Activated CD4-positive, CD25-positive, alpha-beta regulatory T cell (primary cell): ENCODE data around the gene SPIRE2.
"Not testable (repeated sequence)": the region's sequence is repeated elsewhere in the genome, so short reads cannot be mapped to it uniquely, and the experiment has no call there.

Source experiments
- DNase-seq, 4 experiments: peaks; one replicate each; lab custom pipeline; 2025; lab: John Stamatoyannopoulos, UW

SPIRE2 gene

DNA sequence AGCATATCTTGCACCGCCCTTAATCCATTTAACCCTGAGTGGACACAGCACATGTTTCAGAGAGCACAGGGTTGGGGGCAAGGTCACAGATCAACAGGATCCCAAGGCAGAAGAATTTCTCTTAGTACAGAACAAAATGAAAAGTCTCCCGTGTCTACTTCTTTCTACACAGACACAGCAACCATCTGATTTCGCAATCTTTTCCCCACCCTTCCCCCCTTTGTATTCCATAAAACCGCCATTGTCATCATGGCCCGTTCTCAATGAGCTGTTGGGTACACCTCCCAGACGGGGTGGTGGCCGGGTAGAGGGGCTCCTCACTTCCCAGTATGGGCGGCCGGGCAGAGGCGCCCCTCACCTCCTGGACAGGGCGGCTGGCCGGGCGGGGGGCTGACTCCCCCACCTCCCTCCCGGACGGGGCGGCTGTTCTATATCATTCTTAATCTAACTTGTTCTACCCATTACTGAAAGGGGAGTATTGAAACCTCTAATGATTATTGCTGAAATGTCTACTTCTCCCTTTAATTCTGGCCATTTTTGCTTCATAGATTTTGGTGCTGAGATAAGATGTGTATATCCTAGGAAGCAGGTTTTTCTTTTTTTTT, 21.6 kb upstream of the SPIRE2 start:
- not testable (repeated sequence) for DNase-seq

DNA sequence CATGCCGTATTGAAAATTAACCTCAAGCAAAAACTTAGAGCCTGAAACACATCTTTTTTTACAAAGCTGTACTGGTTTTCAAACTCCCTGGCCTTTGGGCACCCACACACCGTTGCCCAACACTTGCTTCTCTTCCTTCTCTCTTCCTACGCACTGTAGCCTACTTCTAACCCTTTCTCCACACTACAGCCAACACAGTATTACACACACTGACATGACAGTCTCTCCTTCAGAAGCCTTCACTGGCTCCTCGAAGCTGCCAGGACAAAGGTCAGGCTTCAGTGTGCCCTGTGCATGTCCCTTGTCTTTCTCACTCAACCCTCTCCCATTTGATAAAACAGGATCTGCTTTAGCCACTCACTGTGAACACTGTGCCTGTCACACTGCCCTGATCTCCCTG, 19.8 kb upstream of the SPIRE2 start:
- no peak for DNase-seq

DNA sequence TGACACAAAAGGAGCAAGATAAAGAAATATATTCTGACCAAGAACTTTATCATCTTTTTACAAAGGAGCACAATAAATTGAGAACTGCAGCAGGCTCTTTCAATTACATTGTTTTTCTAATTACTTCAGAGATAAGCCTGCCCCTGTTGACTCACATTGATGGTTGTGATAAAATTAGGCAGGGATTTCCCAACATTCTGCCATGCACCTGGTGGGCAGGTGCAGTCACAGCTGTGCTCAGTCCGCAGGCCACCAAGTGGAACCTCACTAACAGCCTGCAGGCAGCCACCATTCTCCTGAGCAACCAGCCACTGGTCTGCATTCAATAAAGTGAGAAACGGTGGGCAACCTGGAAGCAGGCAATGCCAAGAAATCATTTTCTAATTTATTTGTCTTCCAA, 17.0 kb upstream of the SPIRE2 start:
- no peak for DNase-seq

DNA sequence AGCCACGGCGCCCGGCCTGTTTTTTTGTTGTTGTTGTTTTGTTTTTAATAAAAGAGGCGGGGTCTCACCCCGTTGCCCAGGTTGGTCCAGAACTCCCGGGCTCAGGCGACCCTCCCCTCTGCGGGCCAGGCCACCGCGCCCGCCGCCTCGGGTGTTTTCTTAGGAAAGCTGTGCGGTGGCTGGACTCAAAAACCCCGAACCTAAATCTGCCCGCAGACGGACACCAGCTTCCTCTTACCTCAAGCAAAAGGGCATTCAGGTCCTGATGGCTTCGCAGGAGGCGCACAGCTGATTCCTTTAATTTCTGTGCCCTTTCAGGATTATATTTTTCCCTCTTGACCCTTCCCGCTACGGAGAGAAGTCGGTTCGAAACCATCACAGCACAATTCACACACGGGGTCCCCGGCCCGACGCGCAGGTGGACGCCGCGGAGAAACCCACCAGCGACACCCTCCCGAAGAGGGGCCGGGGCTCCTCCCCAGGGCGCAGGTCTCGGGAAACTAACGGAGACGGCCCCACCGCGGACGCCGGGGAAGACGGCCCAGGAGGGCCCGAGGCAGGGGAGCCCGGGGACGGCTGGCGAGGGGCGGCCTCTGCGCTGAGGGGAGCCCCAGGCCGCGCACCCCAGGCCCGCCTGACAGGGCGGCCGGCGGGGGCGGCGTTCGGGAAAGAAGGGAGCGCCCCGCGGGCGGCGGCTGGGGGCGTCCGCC, 12.5 kb upstream of the SPIRE2 start:
- no peak for DNase-seq

DNA sequence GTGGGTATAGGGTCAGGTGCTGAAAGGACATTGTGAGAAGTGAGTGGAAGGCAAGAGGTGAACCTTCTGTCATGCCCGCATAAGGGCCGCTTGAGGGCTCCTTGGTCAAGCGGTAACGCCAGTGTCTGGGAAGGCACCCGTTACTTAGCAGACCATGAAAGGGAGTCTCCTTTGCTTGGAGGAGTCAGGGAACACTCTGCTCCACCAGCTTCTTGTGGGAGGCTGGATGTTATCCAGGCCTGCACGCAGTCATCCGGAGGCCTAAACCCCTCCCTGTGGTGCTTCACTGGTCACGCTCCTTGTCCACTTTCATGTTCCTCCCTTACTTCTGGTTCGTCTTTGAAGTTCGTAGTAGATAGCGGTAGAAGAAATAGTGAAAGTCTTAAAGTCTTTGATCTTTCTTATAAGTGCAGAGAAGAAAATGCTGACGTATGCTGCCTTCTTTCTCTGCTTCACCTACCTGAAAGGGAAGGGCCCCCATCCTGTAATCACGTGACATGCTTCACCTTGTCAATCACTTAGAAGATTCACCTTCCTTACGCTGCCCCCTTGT, 9.3 kb upstream of the SPIRE2 start:
- DNase-seq = not testable (repeated sequence)

DNA sequence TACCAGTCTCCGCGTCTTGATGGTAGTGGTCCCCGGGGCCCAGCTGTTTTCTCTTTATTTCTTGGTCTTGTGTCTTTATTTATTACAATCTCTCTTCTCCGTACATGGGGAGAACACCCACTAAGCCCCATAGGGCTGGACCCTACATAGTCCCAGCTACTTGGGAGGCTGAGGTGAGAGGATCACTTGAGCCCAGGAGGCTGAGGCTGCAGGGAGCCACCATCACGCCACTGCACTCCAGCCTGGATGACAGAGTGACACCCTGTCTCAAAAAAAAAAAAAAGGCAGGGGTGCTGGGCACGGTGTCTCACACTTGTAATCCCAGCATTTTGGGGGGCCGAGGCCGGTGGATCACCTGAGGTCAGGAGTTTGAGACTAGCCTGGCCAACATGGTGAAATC, 8.8 kb upstream of the SPIRE2 start:
- not testable (repeated sequence) for DNase-seq

DNA sequence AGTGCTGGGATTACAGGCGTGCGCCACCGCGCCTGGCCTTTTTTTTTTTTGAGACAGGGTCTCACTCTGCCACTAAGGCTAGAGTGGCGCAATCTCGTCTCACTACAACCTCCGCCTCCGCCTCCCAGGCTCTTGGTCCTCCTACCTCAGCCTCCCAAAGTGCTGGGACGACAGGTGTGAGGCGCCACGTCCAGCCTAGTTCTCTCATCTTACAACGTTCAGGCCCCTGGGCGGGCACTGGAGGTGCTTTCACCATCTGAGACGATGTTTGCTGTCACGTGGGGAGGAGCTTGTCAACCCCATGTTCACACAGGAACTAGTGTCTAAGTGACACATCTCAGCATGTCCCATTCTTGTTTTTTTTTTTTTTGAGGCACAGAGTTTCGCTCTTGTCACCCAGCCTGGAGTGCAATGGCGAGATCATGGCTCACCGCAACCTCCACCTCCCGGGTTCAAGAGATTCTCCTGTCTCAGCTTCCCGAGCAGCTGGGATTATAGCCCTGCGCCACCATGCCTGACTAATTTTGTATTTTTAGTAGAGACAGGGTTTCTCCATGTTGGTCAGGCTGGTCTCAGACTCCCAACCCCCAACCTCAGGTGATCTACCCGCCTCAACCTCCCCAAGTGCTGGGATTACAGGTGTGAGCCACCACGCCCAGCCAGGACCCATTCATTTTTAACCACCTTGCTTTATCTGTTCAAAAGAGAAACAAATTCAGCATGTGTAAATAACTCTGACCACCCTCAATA, 6.7 kb upstream of the SPIRE2 start:
- no peak for DNase-seq

DNA sequence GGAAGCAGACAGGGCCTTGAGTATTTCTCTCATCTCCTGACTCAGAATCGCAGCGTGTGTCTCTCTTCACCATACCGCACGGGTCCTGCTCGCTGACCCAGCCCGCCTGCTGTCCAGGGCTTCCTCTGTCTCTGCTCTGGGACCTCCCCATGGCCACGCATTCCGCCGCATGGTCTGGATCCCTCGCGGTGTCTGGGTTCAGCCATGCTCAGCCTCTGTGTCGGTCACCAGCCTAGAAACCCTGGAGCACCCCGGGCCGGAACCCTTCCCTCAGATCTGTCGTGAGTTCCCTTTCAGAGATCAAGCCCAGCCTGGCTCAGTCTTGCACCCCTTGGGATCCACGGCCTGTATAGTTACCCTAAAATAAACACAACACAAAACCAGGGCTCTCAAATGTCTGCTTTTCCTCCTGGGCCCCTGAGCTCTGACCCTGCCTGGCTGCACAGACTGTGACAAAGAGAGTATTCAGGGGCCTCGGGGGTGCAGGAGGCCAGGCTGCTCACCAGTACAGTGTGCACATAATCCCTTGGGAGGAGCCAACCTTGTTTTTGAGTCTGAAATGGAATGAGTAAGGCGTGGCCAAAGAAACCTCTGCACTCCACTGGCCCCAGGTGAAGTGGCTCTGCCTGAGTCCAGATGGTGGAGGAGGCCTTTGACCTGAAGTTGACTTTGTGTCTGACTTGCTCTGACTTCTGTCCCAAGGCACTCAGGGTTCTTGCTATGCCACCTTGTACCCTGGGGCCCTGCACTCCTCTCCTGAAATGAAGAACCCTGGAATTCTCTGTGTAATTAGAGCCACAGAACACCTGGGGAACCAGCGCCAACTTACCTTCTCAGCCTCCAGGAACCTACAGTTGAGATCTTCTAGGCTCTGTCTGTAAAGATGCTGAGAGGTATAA, 5.8 kb upstream of the SPIRE2 start:
- no peak for DNase-seq

DNA sequence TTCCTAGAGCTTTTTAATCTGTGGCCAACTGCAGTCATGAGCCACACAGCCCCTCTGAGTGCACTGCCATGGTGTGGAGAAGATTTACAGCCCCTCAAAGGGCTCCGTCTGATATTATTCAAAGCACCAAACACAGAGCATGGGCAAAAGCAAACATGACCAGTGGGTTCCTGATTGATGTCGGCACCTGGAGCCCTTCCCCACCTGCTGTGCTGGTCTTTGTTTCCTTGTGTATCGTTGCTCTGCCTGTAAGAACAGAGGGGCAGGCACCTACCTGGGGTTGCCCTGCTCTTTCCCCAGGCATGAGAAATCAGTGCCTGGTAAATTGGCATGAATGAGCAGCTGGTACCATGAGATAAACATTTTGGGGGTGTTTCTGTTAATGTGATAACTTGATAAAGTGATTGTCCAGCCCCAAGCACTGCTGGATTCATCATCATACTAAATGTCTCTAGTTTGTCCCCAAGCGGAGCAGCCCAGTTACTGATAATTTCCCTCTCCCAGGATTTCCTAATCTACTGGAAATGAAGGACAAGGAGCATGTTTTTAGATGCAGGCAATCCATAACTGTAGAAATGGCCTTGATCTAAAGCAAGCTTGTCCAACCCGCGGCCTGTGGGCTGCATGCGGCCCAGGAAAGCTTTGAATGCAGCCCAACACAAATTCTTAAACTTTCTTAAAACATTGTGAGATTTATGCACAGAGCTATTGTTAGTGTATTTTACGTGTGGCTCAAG, 5.0 kb upstream of the SPIRE2 start:
- no peak for DNase-seq

DNA sequence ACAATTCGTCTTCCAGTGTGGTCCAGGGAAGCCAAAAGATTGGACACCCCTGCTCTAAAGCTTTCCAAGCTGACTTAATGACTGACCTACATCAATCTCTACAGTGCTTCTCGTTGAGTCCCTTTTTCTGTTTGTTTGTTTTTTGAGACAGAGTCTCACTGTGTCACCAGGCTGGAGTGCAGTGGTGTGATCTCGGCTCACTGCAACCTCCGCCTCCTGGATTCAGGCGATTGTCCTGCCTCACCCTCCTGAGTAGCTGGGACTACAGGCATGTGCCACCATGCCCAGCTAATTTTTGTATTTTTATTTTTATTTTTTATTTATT, 4.5 kb upstream of the SPIRE2 start:
- not testable (repeated sequence) for DNase-seq

DNA sequence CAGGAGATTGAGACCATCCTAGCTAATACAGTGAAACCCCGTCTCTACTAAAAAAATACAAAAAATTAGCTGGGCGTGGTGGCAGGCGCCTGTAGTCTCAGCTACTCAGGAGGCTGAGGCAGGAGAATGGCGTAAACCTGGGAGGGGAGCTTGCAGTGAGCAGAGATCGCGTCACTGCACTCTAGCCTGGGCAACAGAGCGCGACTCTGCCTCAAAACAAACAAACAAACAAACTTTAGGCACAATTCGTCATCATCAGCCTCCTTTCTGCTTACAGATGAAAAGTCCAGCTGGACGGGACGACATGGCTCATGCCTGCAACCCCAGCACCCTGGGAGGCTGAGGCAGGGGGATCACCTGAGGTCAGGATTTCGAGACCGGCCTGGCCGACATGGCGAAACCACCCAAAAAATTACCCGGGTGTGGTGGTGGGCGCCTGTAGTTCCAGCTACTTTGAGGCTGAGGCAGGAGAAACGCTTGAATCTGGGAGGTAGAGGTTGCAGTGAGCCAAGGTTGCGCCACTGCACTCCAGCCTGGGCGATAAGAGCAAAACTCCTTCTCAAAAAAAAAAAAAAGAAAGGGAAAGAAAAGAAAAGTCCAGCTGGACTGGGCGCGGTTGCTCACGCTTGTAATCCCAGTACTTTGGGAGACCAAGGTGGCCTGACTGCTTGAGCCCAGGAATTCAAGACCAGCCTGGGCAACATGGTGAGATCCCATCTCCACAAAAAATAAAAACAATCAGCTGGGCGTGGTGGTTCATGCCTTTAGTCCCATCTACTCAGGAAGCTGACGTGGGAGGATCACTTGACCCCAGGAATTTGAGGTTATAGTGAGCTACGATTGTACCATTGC, 1.5 kb upstream of the SPIRE2 start:
- no peak for DNase-seq

DNA sequence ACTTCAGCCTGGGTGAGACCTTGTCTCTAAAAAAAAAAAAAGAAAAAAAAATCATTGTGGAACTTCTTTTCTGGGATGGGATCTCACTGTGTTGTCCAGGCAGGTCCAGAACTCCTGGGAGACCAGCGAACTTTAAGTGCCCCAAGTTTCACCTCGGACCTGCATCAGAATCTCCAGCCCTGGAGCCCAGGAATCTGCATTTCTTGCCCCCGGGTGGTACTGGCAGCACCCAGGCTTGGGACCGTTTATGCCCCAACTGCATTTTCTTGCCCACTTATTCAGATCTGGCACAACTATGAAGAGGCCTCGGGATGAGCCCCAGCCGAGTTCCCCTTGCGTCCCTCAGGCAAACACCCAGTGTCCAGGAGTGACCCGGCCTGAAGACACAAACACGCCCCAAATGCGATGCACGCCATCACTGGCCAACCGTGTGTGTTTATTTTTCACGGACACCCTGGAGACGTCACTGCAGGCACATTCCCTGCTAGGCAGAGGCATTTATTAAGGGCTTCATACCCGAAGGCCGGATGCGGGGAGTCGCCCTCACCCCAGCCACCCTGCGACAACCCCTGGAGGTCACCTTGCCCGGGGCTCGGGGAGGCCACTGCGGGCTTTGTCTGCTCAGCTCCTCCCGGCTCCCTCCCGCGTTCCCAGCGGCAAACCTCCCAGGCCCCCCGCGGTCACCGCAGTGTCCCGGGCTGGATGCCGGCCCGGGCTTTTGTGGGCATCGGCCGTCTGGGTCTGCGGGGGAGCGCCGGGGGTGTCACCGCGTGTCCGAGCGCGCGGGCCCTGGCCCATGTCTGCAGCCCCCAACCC, 684 bp upstream of the SPIRE2 start:
- no peak for DNase-seq

DNA sequence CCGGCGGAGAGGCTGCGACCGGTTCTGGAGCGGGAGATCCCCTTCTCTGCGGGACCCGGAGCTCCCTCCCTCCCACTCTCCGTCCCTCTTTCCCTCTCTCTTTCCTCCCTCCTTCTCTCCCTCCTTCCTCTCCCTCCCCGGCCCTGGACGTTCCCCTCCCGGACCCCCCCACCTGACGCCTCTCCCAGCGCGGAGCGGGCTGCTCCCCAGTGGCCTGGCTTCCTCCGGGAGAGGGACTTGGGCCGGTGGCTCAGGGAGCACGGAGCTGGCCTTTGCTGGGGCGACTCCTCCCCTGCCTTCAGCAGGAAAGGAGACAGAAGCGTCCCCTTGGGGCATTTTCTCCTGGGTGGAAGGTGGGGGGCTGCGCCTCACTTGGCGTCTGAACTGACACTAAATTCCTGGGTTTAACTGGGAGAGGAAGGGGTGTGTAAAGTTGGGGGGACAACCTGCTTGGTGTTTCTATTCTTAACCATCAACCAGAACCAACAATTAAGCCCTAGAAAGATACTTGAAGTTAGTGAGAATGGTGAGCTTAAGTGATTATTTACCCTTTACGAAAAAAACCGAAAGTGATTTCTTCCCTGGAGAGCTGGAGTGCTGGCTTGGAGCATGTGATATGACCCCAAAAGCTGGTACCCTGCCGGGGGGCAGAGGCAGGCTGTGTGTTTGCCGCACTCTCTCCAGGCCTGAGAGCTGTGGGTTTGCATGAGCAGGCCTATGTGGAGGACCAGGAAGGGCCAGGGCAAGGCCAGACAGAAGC, 775 bp downstream of the SPIRE2 start:
- DNase-seq = no peak

DNA sequence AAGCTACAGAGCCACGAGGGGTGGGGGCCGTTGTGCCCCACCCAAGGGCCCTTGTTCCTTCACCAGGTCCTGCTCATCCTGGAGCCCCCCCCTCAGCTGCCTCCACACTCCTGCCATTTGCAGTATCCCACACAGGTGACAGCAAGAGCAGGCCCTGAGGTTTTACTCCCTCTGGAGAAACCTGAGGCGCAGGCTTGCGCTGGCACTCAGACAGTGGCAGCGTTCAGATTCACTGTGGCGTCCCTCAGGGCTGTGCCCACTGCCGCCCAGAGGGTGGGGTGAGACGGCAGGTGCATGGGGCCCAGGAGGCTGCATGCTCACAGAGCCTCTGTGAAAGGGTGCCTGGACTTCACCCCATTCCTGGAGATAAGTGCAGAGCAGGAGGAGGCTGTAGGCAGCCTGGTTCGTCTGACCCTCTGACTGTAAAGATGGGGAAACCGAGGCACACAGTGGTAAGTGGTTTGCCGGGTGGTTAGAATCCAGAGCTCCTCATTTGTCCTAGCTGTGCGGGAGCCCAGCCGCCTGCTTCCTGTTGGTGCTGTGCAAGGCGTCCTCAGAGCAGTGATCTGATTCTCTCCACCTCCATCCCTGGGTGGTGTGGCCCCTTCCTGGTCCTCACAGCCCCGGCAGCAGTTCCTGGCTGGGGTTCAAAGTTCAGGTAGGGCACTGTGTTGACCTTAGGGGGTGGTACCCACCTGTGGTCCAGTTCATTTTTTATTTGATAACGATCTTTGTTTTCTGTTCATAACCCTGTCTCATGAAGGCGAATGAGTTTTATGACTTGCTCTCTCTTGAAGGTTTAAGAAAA, 1.6 kb downstream of the SPIRE2 start:
- DNase-seq = no peak

DNA sequence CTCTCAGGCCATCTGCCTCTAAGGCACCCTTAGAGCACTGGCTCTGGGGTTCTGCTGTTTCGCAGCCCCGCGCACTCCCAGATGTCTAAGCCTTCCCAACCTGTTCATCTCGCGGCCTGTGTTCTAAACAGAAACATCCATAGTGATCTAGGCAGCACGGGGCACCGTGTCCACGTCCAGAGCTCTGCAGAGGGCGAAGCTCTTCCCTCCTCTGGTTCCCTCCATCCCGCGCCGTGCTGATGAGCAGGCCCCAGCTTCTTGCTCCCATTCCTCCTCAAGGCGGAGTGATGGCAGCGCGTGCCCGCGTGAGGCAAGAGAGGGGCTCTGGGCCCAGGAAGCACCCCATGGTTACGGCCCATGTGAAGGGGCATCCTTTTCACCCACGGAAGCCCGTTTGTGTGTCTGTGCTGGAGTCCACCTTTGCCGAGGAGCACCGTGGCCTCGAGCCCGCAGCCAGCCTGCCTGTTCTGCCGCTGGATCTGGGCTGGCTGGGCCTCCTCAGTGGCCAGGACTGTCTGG, 3.6 kb downstream of the SPIRE2 start:
- DNase-seq = no peak

DNA sequence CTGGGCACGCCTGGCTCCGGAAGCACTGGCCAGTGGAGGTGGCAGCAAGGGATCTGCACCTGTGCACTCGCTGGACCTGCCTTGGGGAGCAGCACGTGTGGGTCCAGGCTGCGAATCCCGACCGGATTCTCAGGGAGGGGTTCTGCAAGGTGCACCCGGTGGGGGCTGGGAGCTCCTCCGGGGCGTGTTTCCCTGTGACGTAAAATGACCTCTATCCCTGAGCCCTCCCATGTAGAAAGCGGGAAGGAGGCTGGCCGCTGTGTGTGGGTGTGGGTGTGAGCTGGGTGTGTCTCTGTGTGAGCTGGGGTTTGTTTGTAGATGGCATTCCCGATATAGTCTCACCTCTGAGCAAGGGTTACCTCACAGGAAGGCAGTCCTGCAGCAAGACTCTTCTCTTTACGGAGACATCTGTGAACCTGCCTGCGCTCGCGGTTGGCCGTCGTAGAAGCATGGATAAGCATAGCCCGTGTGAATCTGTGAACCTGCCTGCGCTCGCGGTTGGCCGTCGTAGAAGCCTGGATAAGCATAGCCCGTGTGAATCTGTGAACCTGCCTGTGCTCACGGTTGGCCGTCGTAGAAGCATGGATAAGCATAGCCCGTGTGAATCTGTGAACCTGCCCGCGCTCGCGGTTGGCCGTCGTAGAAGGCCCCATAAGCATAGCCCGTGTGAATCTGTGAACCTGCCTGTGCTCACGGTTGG, 5.5 kb downstream of the SPIRE2 start:
- DNase-seq = not testable (repeated sequence)

DNA sequence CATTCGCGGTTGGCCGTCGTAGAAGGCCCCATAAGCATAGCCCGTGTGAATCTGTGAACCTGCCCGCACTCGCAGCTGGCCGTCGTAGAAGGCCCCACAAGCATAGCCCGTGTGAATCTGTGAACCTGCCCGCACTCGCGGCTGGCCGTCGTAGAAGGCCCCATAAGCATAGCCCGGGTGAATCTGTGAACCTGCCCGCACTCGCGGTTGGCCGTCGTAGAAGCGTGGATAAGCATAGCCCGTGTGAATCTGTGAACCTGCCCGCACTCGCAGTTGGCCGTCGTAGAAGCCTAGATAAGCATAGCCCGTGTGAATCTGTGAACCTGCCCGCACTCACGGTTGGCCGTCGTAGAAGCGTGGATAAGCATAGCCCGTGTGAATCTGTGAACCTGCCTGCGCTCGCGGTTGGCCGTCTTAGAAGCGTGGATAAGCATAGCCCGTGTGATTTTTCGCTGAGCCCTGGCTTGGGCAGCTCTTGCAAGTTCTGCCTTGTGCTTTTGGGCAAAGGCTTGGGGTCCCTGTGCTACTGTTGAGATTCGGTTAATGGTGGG, 6.6 kb downstream of the SPIRE2 start:
- DNase-seq = not testable (repeated sequence)
